ENCODE results near the gene GARS1. TPM values are rescaled to one million over a fixed set of nuclear protein-coding genes. Genes with fewer than 3 reads are reported as not detected.

Gene GARS1
- polyA plus RNA-seq, 3 donors from 2014 or later, result 33.1 to 85.6 (median 75.2) TPM

GRCh38 chr7:30658479-30659074 is 63.9 kb downstream of the GARS1 start:
- no peak for DNase-seq
- Mint-ChIP-seq H3K27ac (no peak overlapping the region), H3K36me3 (peaks cover 0 to 16% (median 0%) of the 10 kb centered on the region in 3 donors), H3K4me1 (no peaks in the 10 kb centered on the region), H3K9me3 (no peaks in the 10 kb centered on the region), H3K27me3 (ENCODE audit: low read depth in 3 of 3) (peaks cover 0 to 3% (median 0%) of the 10 kb centered on the region in 3 donors), H3K4me3 (no peak overlapping the region)

- peaks cover 0 to 12% (median 0%) of the 10 kb centered on the region in 3 donors for H3K36me3 Mint-ChIP-seq
- H3K4me1 Mint-ChIP-seq, result no peaks in the 10 kb centered on the region
- no peak overlapping the region for H3K27ac Mint-ChIP-seq
- H3K9me3 Mint-ChIP-seq, result no peaks in the 10 kb centered on the region
- H3K4me3 Mint-ChIP-seq, result no peak overlapping the region
- H3K27me3 Mint-ChIP-seq (ENCODE audit: low read depth in 3 of 3), result peaks cover 0 to 3% (median 0%) of the 10 kb centered on the region in 3 donors
- no peak for DNase-seq
These were observed 64.6 kb downstream of the GARS1 start for GRCh38 chr7:30659312-30659711.

- no peak overlapping the region for H3K4me3 Mint-ChIP-seq
- peaks cover 0 to 7% (median 0%) of the 10 kb centered on the region in 3 donors for H3K36me3 Mint-ChIP-seq
- H3K27me3 Mint-ChIP-seq (ENCODE audit: low read depth in 3 of 3), result peaks cover 0 to 3% (median 0%) of the 10 kb centered on the region in 3 donors
- no peaks in the 10 kb centered on the region for H3K4me1 Mint-ChIP-seq
- H3K9me3 Mint-ChIP-seq, result no peaks in the 10 kb centered on the region
- no peak overlapping the region for H3K27ac Mint-ChIP-seq
- no peak for DNase-seq
These were observed 65.9 kb downstream of the GARS1 start for GRCh38 chr7:30660331-30661255.

- H3K36me3 Mint-ChIP-seq, result peaks cover 0 to 7% (median 0%) of the 10 kb centered on the region in 3 donors
- H3K27ac Mint-ChIP-seq, result no peak overlapping the region
- no peak overlapping the region for H3K4me3 Mint-ChIP-seq
- H3K4me1 Mint-ChIP-seq, result no peaks in the 10 kb centered on the region
- peaks cover 0 to 3% (median 2%) of the 10 kb centered on the region in 3 donors for H3K27me3 Mint-ChIP-seq (ENCODE audit: low read depth in 3 of 3)
- DNase-seq, result no peak
- no peaks in the 10 kb centered on the region for H3K9me3 Mint-ChIP-seq
These were observed 67.2 kb downstream of the GARS1 start for GRCh38 chr7:30661926-30662325.

GRCh38 chr7:30662431-30662939 is 67.8 kb downstream of the GARS1 start:
- no peak overlapping the region for H3K27ac Mint-ChIP-seq
- H3K4me3 Mint-ChIP-seq, result no peak overlapping the region
- peaks cover 0 to 3% (median 2%) of the 10 kb centered on the region in 3 donors for H3K27me3 Mint-ChIP-seq (ENCODE audit: low read depth in 3 of 3)
- no peaks in the 10 kb centered on the region for H3K4me1 Mint-ChIP-seq
- peaks cover 0 to 7% (median 0%) of the 10 kb centered on the region in 3 donors for H3K36me3 Mint-ChIP-seq
- H3K9me3 Mint-ChIP-seq, result no peaks in the 10 kb centered on the region
- DNase-seq, result no peak

GRCh38 chr7:30663414-30663813 is 68.7 kb downstream of the GARS1 start:
- H3K9me3 Mint-ChIP-seq, result no peaks in the 10 kb centered on the region
- no peak for DNase-seq
- peaks cover 0 to 3% (median 2%) of the 10 kb centered on the region in 3 donors for H3K27me3 Mint-ChIP-seq (ENCODE audit: low read depth in 3 of 3)
- H3K27ac Mint-ChIP-seq, result no peak overlapping the region
- H3K4me3 Mint-ChIP-seq, result no peak overlapping the region
- H3K4me1 Mint-ChIP-seq, result no peaks in the 10 kb centered on the region
- no peaks in the 10 kb centered on the region for H3K36me3 Mint-ChIP-seq

- H3K9me3 Mint-ChIP-seq, result no peaks in the 10 kb centered on the region
- H3K4me1 Mint-ChIP-seq, result no peaks in the 10 kb centered on the region
- H3K36me3 Mint-ChIP-seq, result no peaks in the 10 kb centered on the region
- DNase-seq, result no peak
- peaks cover 0 to 3% (median 2%) of the 10 kb centered on the region in 3 donors for H3K27me3 Mint-ChIP-seq (ENCODE audit: low read depth in 3 of 3)
- no peak overlapping the region for H3K27ac Mint-ChIP-seq
- H3K4me3 Mint-ChIP-seq, result no peak overlapping the region
These were observed 69.7 kb downstream of the GARS1 start for GRCh38 chr7:30664184-30664885.

GRCh38 chr7:30665043-30665442 is 70.4 kb downstream of the GARS1 start:
- H3K4me1 Mint-ChIP-seq, result no peaks in the 10 kb centered on the region
- no peak overlapping the region for H3K27ac Mint-ChIP-seq
- H3K27me3 Mint-ChIP-seq (ENCODE audit: low read depth in 3 of 3), result peaks cover 0 to 3% (median 2%) of the 10 kb centered on the region in 3 donors
- no peak for DNase-seq
- no peak overlapping the region for H3K4me3 Mint-ChIP-seq
- no peaks in the 10 kb centered on the region for H3K9me3 Mint-ChIP-seq
- H3K36me3 Mint-ChIP-seq, result no peaks in the 10 kb centered on the region

GRCh38 chr7:30665449-30665848 is 70.8 kb downstream of the GARS1 start:
- Mint-ChIP-seq H3K4me1 (no peaks in the 10 kb centered on the region), H3K4me3 (no peak overlapping the region), H3K36me3 (no peaks in the 10 kb centered on the region), H3K9me3 (no peaks in the 10 kb centered on the region), H3K27ac (no peak overlapping the region), H3K27me3 (ENCODE audit: low read depth in 3 of 3) (peaks cover 0 to 3% (median 2%) of the 10 kb centered on the region in 3 donors)
- DNase-seq, result no peak

- H3K27me3 Mint-ChIP-seq (ENCODE audit: low read depth in 3 of 3), result peaks cover 2 to 9% (median 3%) of the 10 kb centered on the region in 3 donors
- H3K4me3 Mint-ChIP-seq, result no peak overlapping the region
- no peaks in the 10 kb centered on the region for H3K9me3 Mint-ChIP-seq
- no peak overlapping the region for H3K27ac Mint-ChIP-seq
- no peaks in the 10 kb centered on the region for H3K4me1 Mint-ChIP-seq
- DNase-seq, result no peak
- H3K36me3 Mint-ChIP-seq, result peaks cover 0 to 4% (median 0%) of the 10 kb centered on the region in 3 donors
These were observed 72.5 kb downstream of the GARS1 start for GRCh38 chr7:30667172-30667571.

- no peak for DNase-seq
- Mint-ChIP-seq H3K27me3 (ENCODE audit: low read depth in 3 of 3) (peaks cover 2 to 8% (median 3%) of the 10 kb centered on the region in 3 donors), H3K4me3 (no peak overlapping the region), H3K4me1 (no peaks in the 10 kb centered on the region), H3K36me3 (peaks cover 0 to 4% (median 0%) of the 10 kb centered on the region in 3 donors), H3K27ac (no peak overlapping the region), H3K9me3 (no peaks in the 10 kb centered on the region)
These were observed 73.4 kb downstream of the GARS1 start for GRCh38 chr7:30668102-30668501.

- no peaks in the 10 kb centered on the region for H3K9me3 Mint-ChIP-seq
- no peak for DNase-seq
- no peak overlapping the region for H3K27ac Mint-ChIP-seq
- H3K36me3 Mint-ChIP-seq, result peaks cover 0 to 4% (median 0%) of the 10 kb centered on the region in 3 donors
- peaks cover 0 to 9% (median 3%) of the 10 kb centered on the region in 3 donors for H3K27me3 Mint-ChIP-seq (ENCODE audit: low read depth in 3 of 3)
- H3K4me1 Mint-ChIP-seq, result no peaks in the 10 kb centered on the region
- H3K4me3 Mint-ChIP-seq, result no peak overlapping the region
These were observed 77.3 kb downstream of the GARS1 start for GRCh38 chr7:30671793-30672465.

- Mint-ChIP-seq H3K4me3 (no peak overlapping the region), H3K9me3 (no peaks in the 10 kb centered on the region), H3K36me3 (peaks cover 0 to 4% (median 0%) of the 10 kb centered on the region in 3 donors), H3K4me1 (no peaks in the 10 kb centered on the region), H3K27me3 (ENCODE audit: low read depth in 3 of 3) (peaks cover 2 to 20% (median 12%) of the 10 kb centered on the region in 3 donors), H3K27ac (no peak overlapping the region)
- no peak for DNase-seq
These were observed 79.7 kb downstream of the GARS1 start for GRCh38 chr7:30674420-30674819.

Data from immature natural killer cell (primary cell).